ENCODE measurements around the gene CERS6.

DNA sequence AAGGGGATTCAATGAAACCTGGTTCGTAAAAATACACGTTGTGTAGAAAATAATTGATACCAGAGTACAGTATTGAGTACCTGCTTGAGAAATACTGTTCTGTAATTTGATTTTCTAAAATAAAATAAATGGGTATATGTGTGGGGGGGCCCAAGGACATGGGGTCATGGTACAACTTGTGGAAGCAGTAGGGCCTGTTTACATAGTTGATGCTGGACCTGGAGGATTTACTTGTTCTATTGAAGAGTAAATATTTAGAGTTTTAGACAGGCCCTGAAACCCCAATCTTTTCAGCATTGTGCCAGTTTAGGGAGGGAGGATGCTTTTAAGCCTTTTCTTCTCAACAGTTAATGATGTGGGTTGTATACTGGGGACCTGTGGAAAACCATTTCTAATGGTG, 11.7 kb downstream of the CERS6 start:
- TF ChIP-seq NR2C2 (CRISPR knock-in tag; IDR thresholded peaks at IDR 0.05) (no peak), SMAD3 (CRISPR knock-in tag; IDR thresholded peaks at IDR 0.05; ENCODE audit: borderline replicate concordance) (no peak), HMGA2 (CRISPR knock-in tag; IDR thresholded peaks at IDR 0.05) (no peak), SOX15 (CRISPR knock-in tag; IDR thresholded peaks at IDR 0.05) (no peak), ESRRA (CRISPR knock-in tag; IDR thresholded peaks at IDR 0.05; ENCODE audit: borderline replicate concordance) (no peak), JUN (CRISPR knock-in tag; IDR thresholded peaks at IDR 0.05) (no peak)
- TF ChIP-seq, protein P1, sequence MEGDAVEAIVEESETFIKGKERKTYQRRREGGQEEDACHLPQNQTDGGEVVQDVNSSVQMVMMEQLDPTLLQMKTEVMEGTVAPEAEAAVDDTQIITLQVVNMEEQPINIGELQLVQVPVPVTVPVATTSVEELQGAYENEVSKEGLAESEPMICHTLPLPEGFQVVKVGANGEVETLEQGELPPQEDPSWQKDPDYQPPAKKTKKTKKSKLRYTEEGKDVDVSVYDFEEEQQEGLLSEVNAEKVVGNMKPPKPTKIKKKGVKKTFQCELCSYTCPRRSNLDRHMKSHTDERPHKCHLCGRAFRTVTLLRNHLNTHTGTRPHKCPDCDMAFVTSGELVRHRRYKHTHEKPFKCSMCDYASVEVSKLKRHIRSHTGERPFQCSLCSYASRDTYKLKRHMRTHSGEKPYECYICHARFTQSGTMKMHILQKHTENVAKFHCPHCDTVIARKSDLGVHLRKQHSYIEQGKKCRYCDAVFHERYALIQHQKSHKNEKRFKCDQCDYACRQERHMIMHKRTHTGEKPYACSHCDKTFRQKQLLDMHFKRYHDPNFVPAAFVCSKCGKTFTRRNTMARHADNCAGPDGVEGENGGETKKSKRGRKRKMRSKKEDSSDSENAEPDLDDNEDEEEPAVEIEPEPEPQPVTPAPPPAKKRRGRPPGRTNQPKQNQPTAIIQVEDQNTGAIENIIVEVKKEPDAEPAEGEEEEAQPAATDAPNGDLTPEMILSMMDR (IDR thresholded peaks at IDR 0.05) = no peak
- TF ChIP-seq, protein P2, sequence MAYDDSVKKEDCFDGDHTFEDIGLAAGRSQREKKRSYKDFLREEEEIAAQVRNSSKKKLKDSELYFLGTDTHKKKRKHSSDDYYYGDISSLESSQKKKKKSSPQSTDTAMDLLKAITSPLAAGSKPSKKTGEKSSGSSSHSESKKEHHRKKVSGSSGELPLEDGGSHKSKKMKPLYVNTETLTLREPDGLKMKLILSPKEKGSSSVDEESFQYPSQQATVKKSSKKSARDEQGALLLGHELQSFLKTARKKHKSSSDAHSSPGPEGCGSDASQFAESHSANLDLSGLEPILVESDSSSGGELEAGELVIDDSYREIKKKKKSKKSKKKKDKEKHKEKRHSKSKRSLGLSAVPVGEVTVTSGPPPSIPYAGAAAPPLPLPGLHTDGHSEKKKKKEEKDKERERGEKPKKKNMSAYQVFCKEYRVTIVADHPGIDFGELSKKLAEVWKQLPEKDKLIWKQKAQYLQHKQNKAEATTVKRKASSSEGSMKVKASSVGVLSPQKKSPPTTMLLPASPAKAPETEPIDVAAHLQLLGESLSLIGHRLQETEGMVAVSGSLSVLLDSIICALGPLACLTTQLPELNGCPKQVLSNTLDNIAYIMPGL (CRISPR knock-in tag; IDR thresholded peaks at IDR 0.05) = no peak

All from WTC11 (cell line).